ENCODE measurements around the gene NDST1.

The NDST1 gene

DNA sequence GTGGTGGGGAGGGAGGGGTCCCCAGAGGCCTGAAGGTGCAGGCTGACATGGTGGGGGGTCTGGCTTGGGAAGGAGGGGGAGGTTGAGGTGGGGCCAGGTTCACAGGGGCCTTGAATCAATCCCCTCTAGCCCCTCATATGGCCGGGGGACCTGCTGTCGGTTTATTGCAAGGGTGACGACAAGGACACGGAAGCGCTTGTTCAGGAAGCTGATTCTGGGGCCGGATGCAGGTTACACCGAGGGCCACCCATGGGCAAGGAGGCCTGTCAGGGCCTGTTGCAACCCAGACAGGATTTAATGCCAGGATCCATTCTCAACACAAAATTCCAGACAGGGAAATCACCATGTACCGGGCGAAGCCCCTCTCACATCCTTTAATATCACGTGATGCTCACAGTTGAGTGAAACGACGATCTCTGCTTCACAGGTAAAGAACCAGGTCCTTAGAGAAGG is 90.9 kb downstream of the NDST1 start:
- Histone ChIP-seq H3K27ac (peak overlapping the region; percentile 86 to 100), H3K9me3 (no peaks in the 10 kb centered on the region), H3K4me1 (peaks cover 0 to 96% (median 70%) of the 10 kb centered on the region in 4 donors), H3K27me3 (no peaks in the 10 kb centered on the region), H3K36me3 (no peaks in the 10 kb centered on the region), H3K4me3 (no peak overlapping the region)
- intact Hi-C loops (cut with DNase I; ENCODE audit: low total_unique reads): no loop called here
- no peak for DNase-seq
- TF ChIP-seq CTCF (IDR thresholded peaks at IDR 0.05): no peak

DNA sequence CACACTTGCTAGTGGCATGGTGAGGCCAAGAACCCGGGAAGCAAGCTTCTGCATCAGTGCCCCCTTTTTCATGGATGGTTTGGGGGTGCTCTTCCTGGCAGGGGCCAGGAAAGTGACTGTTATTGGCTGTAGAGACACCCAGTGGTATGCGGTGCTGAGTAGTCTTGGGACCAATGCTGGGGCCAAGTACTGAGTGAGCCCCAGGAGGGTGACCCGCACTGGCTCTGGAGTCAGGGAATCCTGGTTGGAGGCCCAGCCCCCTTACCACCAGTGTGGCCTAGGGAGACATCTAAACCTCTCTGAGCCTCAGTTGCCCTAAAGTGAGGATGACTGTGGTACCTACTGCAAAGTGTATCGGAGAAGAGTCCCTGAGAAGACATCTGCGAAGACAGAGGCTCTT is 91.3 kb downstream of the NDST1 start:
- Histone ChIP-seq H3K27me3 (no peaks in the 10 kb centered on the region), H3K4me3 (no peak overlapping the region), H3K36me3 (no peaks in the 10 kb centered on the region), H3K27ac (peak overlapping the region; percentile 86 to 100), H3K9me3 (no peaks in the 10 kb centered on the region), H3K4me1 (peaks cover 0 to 96% (median 68%) of the 10 kb centered on the region in 4 donors)
- no peak for TF ChIP-seq CTCF (IDR thresholded peaks at IDR 0.05)
- DNase-seq: no peak
- intact Hi-C loops (cut with DNase I; ENCODE audit: low total_unique reads): no loop called here

DNA sequence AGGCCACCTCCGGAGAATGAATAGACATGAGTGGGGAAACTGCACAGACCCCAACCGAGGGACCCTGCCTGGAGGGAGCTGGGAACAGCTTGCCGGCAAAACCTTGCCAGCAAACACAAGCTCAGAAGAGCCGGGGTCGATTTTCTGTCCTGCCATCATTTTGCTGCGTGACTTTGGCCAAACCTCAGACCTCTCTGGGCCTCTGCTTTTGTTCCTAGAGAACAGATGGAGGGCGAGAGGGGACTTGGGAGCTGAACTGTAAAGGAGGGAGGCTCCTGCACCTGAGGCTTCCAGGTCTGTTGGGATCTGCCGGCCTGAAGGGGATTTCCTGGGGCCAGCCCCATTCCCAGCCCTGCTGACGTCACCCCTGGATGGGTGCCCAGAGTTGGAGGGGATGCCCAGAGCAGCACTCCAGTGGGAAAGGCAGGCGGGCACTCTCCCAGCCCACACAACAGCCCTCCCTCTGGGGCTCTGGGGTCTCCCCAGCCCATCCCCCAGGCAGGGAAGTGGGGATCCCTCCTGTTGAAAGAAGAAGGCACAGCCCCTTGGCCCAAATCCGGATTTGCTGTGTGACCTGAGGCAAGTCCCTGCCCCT is 92.1 kb downstream of the NDST1 start:
- intact Hi-C loops (cut with DNase I; ENCODE audit: low total_unique reads): no loop called here
- no peaks in the 10 kb centered on the region for H3K27me3 ChIP-seq
- H3K9me3 ChIP-seq: no peaks in the 10 kb centered on the region
- peaks cover 0 to 96% (median 63%) of the 10 kb centered on the region in 4 donors for H3K4me1 ChIP-seq
- peak overlapping the region; percentile 86 to 100 for H3K27ac ChIP-seq
- TF ChIP-seq CTCF (IDR thresholded peaks at IDR 0.05): no peak
- H3K4me3 ChIP-seq: no peak overlapping the region
- DNase-seq: peak; percentile 74 to 92
- H3K36me3 ChIP-seq: no peaks in the 10 kb centered on the region

GRCh38 chr5:150600616-150601490 is 92.9 kb downstream of the NDST1 start:
- Histone ChIP-seq H3K4me1 (peaks cover 0 to 96% (median 59%) of the 10 kb centered on the region in 4 donors), H3K27me3 (no peaks in the 10 kb centered on the region), H3K4me3 (peak overlapping the region; percentile 32 to 39), H3K9me3 (no peaks in the 10 kb centered on the region), H3K27ac (peak overlapping the region; percentile 86 to 100), H3K36me3 (no peaks in the 10 kb centered on the region)
- no peak for TF ChIP-seq CTCF (IDR thresholded peaks at IDR 0.05)
- DNase-seq: no peak
- intact Hi-C loops (cut with DNase I; ENCODE audit: low total_unique reads): no loop called here

- peak overlapping the region; percentile 32 to 39 for H3K4me3 ChIP-seq
- intact Hi-C loops (cut with DNase I; ENCODE audit: low total_unique reads): no loop called here
- no peaks in the 10 kb centered on the region for H3K9me3 ChIP-seq
- H3K4me1 ChIP-seq: peaks cover 0 to 96% (median 57%) of the 10 kb centered on the region in 4 donors
- no peak for DNase-seq
- no peak for TF ChIP-seq CTCF (IDR thresholded peaks at IDR 0.05)
- no peaks in the 10 kb centered on the region for H3K36me3 ChIP-seq
- H3K27me3 ChIP-seq: no peaks in the 10 kb centered on the region
- peak overlapping the region; percentile 86 to 100 for H3K27ac ChIP-seq
Measured at GRCh38 chr5:150601491-150602345, 93.8 kb downstream of the NDST1 start.

All from tibial artery (tissue), 4 donors.